Thyroid gland (tissue), 4 donors: ENCODE results near the gene UBXN10.

Source experiments
- POLR2A ChIP-seq, 2 donors: fragments of 450-650 bp; IDR thresholded peaks; one replicate each; pipeline ENCODE4 v1.6.1; 2017; ENCODE audit warnings: antibody characterized with exemption in 2 of 2, mild to moderate bottlenecking in 2 of 2, moderate library complexity in 1 of 2
- TF ChIP-seq, protein P1 (sequence below), 6 experiments: fragments of 200-600 bp in 3 of 6; fragments of 450-650 bp in 3 of 6; sonication (generic) in 3 of 6; IDR thresholded peaks; one replicate each; pipeline ENCODE4 v1.5.1; 2016 to 2019; ENCODE audit warnings: antibody characterized with exemption in 6 of 6, mild to moderate bottlenecking in 2 of 6, inconsistent platforms in 1 of 6, moderate library complexity in 1 of 6

GRCh38 chr1:20153000-20153418, 32.9 kb upstream of the UBXN10 start:
- TF ChIP-seq, protein P1, sequence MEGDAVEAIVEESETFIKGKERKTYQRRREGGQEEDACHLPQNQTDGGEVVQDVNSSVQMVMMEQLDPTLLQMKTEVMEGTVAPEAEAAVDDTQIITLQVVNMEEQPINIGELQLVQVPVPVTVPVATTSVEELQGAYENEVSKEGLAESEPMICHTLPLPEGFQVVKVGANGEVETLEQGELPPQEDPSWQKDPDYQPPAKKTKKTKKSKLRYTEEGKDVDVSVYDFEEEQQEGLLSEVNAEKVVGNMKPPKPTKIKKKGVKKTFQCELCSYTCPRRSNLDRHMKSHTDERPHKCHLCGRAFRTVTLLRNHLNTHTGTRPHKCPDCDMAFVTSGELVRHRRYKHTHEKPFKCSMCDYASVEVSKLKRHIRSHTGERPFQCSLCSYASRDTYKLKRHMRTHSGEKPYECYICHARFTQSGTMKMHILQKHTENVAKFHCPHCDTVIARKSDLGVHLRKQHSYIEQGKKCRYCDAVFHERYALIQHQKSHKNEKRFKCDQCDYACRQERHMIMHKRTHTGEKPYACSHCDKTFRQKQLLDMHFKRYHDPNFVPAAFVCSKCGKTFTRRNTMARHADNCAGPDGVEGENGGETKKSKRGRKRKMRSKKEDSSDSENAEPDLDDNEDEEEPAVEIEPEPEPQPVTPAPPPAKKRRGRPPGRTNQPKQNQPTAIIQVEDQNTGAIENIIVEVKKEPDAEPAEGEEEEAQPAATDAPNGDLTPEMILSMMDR (IDR thresholded peaks at IDR 0.05) = no peak
- no peak for TF ChIP-seq POLR2A (IDR thresholded peaks at IDR 0.05)
